ENCODE measurements around the gene DDX51.
"Not testable (repeated sequence)": the region's sequence is repeated elsewhere in the genome, so short reads cannot be mapped to it uniquely, and the experiment has no call there.

The DDX51 gene

DNA sequence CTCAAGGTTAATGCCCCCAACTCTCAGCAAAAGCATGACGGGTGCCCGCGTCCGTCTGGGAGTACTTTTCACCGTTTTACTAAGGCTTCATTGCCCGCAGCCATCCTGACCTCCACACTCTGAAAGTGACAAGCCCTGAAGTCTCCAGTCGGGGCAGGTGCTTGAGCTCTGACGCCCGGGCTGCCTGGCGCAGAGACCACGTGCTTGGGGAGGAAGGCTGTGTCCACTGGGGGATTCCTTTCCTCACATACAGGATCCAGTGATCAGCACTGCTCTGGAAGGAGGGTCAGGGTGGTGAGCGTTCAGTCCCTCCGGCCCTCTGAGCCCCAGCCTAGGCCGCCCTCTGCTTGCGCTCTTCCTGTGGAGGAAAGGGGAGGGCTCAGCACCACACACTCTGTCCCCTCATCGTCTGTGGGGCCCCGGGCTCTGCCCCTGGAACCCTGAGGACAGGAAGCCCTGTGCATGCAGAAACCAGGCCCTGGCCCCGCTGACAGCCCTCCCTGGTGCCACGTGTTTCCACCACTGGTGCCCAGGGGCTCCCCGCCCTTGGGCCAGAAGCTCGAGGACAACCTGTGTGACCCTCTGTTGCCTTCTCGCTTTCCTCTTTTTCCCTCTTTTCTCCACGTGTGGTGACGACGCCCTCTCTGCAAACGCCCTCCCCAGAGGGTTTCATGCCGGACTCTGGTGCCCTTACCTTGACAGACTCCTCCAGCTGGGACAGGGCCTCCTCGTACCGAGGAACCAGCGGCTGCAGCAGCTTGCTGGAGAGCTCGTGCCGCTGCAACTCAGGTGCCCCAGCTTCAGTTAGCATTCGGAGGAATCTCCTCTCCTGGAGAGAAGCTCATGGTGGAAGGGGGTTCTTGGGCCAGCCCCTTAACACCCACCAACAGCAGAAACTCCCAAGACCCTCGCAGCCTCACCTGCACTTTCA, 4.9 kb downstream of the DDX51 start:
- no peak for DNase-seq

DNA sequence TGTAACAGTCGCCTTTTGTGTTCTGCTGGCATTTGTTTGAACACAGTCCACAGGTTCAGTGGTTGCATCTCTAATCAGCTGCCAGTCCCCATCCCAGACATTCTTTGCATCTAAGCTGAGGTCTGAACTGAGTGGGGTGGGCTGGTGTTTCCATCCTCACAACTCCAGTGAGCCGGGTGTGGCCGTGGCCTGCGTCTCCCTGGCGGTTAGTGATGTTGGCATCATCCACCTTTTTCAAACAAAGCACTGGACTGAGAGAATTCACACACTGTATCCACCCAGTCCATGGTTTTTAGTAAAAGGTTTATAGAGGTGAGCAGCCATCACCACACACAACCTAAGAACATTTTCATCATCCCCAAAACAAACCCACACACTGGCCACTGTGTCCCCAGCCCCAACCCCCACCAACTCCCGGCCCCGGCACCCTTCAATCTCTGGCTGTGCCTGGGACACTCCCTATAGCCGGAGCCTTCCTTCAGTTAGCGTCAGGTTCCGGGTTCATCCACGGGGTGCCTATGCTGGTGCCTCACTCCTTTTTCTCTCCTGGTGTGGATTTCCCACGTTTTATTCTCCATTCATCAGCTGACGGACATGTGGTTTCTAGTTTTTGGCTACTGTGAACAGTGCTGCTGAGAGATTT, 6.5 kb downstream of the DDX51 start:
- DNase-seq, result no peak

DNA sequence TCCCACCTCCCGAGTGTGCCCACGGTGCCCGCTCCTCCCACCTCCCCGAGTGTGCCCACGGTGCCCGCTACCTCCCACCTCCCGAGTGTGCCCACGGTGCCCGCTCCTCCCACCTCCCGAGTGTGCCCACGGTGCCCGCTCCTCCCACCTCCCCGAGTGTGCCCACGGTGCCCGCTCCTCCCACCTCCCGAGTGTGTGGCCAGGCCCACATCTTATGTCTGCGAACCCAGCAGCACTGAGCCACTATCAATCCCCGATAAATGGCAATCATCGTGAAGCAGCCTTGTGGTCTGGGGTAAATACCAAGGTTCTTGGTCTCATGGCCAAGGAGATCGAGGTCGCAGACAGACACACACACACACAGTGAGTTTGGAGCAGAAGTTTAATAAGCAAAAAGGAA, 7.9 kb downstream of the DDX51 start:
- not testable (repeated sequence) for DNase-seq

DNA sequence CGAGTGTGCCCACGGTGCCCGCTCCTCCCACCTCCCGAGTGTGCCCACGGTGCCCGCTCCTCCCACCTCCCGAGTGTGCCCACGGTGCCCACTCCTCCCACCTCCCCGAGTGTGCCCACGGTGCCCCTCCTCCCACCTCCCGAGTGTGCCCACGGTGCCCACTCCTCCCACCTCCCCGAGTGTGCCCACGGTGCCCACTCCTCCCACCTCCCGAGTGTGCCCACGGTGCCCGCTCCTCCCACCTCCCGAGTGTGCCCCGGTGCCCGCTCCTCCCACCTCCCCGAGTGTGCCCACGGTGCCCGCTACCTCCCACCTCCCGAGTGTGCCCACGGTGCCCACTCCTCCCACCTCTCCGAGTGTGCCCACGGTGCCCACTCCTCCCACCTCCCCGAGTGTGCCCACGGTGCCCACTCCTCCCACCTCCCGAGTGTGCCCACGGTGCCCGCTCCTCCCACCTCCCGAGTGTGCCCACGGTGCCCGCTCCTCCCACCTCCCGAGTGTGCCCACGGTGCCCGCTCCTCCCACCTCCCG, 9.4 kb downstream of the DDX51 start:
- not testable (repeated sequence) for DNase-seq

DNA sequence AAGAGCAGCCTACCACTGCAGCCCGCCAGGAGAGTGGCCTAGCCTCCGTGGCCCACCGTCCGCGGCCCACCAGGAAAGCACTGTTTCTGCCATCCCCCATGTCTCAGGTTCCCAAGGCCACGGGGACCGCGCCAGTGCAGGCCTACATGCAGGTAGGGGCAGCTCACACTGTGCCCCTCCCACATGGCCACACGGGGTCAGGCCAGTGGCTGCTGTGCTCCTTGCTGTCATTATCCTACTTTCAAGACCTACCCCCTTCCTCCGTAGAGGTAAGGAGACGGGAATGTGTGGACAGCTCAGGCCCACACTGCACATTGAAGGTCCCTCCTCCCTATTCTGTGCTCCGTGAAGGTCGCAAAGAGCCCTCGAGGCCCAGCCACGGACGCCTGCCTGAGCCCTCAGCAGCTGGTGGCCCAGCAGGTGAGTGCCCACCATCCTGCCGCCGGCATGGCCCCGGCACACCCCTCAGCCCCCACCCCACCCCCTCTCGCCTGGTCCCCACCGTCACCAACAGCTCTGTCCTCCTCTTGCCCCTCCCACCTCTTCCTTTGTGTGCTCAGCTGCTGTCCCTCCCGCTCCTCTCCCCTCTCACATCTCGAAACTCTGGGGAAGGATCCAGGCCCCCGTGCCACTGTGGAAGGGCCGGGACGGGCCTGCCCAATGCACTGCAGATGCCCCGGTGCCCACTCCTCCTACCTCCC, 10.0 kb downstream of the DDX51 start:
- DNase-seq, result no peak

DNA sequence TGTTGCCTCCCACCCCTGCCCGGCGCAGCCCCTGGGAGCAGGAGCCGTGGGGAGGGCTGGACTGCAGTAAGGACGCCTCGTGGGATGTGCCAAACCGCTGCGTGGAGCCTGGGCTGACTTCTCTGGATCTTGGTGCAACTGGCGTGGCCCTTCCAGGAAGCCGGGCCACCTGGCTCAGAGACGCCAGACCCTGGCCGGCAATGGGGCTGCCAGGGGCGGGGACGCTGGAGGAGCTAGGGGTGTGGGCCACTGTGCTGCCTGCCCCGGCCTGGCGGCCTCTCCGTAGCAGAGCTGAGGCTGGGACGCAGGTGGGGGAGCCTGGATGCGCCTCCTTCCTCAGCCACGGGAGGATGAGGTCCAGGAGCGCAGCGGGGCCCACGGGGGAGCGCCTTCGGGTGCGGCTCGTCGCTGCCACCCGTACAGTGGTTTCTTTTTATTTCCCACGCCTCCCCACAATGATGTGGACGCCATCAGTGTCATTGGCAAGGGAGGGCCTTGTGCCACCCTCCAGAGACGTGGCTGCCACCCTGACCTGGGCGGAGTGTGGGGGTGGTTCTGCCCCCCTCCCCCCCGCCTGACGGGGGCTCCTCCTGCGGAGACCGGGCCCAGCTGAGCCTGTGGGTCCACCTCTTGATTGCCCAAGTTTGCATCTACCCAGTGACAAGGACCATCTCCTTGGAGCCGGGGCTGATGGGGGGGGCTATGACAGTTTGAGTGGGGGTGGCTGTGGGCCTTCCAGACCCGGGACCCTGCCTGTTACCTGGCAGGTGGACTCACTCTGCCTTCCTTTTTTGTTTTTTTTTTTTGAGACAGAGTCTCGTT, 11.3 kb downstream of the DDX51 start:
- DNase-seq, result no peak

DNA sequence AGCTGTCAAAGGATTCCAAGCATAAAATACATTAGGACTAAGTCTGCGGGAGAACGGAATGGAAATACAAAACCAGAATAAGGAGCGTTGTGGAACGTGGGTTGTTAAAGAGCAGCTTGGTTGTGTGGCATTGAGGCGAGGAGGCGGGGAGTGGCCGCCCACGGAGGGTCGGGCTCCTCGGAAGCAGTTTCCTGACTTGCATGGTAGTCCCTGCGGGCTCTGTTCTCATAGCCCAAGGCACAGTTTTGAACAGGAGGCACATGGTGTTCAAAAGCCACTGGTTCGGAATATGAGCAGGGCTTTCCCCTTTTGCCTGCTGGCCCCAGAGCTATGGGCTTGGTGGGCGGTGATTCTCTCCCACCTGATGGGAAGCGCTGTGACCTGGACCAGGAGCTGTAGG, 12.2 kb downstream of the DDX51 start:
- no peak for DNase-seq

DNA sequence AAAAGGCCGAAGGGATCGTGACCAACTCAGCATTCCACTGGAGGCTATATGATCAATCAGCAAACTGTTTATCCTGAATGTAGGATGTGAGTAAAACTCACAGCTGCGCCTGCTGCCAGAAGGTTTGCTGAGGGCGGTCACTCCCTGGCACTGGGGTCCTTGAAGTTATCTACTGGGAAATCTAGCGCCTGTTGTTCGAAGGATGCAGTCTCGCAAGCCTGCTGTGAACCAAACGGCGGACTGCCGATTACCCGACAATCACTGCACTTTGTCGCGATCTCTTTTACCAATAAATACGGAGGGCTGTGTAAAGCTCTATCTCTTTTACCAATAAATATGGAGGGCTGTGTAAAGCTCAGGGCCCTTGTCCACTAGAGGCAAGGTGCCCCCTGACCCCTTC, 12.9 kb downstream of the DDX51 start:
- no peak for DNase-seq

DNA sequence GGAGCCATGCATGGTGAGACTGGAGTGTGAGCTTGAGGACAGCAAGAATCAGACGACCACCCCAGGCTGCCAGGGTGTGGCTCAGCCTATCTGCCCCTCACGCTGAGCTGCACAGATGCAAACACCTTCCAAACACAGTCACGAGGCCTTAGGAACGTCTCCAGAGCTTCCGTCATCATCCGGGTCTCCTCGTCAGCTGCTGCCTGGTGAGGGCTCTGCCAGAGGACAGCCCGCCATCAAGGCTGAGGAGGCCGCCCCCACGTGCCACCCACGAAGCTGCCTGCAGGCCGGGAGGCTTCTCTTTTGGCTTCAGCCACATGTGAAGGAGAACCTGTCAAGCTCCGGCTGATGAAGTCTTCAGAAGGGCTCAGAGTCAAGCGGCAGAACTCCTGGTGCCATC, 13.4 kb downstream of the DDX51 start:
- DNase-seq, result no peak

DNA sequence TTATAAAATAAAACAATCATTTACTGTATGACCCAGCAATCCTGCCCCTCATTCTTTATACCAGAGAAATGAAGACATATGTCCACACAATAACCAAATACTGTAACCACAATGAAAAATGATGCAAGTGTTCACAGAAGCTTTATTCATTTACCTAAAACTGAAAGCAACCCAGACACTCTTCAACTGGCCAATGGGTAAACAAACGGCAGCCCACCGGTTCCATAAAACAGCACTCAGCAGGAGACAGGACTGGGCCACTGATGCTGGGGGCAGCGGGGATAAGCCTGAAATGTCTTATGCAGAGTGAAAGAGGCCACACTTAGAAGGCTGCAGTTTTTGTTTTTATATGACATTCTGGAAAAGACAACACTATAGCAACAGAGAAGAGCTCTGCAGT, 15.1 kb downstream of the DDX51 start:
- no peak for DNase-seq

DNA sequence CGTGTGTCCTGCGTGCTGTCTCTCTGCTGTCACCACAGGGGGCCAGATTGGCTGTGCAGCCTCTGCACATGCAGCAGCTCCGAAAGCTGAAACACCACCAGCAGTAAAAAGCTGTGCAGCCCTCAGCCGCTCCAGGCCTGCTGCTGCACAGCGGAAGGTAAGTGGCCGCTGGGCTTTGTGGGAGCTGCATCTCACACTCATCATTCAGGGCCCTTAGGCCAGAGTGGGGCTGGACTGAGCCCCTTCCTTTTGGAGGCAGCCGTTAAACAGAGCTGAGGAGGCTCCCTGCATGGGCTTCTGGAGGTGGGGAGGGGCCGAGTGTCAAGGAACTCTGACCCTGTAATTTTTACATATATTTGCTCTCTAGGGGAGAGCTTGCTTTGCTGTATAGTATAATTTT, 17.1 kb downstream of the DDX51 start:
- no peak for DNase-seq

DNA sequence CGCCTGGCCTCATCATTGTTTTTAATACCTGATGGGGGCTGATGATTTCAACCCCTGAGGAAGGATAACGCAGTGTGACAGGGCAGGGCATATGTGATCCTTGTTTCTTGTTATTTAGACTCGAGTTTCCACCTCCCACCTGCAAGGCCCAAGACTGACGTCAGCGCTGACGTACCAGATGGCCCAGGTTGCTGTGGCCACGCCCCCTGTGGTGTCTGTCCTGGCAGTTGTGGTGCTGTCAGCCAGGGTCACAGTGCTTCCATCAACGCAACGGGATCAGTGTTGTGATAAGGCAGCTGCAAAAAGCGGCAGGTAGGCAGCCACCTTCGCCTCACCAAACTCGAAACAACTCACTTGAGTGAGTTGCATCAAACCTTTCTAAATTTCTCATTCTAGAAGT, 18.4 kb downstream of the DDX51 start:
- DNase-seq, result no peak

DNA sequence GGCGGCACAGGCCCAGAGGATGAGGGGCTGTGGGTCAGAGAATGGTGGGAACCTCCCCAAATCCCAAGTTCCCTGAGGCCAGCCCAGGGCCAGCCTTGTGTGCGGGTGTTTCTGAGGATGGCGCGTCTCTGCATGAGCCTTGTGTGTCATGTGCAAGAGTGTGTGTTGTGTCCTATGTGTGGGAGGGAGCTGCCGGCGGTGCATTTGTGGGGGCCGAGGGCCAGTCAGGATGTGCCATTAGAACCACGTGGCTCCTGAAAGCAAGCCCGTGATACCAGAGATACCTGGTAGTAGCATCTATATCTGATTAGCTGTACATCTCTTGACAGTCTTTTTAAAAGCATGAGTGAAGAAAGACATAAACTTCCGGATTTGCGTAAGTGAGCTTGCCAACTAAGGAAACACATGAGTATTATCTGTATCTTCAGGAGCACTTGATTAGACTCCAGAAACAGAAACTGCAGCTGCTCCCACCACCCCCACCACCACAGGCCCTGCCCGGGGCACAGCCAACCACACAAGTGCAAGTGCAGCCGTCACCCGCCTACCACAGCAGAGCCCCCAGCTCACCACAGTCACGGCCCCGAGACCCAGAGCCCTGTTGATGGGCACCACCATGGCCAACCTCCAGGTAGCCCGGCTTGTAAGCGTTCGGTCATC, 19.2 kb downstream of the DDX51 start:
- no peak for DNase-seq

DNA sequence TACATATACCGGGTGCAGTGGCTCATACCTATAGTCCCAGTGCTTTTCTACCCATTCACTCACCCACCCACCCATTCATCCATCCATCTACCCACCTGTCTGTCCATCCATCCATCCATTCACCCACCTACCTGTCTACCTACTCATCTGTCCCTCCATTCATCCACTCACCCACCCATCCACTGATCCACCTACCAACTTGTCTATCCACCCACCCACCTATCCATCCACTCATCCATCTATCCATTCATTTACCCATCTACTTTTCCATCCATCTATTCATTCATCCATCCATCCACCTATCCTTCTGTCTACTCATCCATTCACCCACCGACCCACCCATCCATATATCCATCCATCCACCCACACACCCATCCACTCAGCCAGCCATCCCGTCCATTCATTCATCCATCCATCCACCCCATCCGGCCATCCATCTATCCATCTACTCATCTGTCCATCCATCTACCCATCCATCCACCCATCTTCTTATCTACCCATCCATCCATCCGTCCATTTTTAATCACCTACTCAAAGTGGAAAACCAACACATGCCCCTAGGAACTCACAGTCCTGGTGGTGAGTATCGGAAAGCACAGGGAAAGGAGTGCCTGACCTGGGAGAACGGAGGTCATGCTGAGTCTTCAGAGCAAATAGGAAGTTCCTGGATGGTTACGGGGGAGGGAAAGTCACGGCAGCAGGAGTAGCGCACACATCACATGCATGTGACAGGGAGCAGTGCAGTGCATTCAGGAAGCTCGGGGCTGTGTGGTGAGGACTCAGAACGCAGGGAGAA, 20.0 kb downstream of the DDX51 start:
- DNase-seq, result no peak

DNA sequence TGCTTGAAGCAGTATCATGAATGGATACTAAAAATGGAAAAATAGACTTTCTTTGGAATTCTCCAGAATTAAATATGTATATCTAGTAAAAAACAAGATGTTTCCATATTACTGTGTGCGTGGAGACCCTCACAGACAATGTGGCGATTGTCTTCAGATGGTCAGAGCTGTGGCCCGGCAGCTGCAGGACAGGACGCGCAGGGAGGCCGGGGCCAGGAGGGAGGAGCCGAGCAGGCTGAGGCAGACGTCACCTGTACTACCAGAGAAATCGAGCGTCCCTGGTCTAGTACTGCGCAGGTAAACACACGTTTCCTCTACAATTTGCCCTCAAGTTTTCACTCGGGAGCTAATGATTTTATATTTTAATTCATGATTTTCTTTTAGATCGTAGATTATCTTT, 22.8 kb downstream of the DDX51 start:
- DNase-seq, result no peak

DNA sequence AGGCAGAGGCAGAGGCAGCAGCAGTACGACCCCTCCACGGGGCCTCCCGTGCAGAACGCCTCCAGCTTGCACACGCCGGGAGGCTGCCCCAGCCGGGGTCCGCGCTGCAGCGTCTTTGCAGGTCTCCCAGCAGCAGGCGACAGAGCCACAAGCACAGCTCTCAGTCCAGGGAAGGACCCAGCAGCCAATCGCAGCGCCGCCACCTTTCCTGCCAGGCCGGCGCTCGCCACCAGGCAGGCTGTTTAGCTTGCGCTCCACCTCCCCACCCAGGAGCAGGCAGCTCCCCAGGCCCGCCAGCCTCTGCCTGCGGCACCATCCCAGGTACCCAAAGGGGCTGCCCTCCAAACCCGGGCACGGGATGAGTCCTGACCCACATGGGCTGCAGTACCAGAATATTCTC, 25.2 kb downstream of the DDX51 start:
- DNase-seq, result no peak

DNA sequence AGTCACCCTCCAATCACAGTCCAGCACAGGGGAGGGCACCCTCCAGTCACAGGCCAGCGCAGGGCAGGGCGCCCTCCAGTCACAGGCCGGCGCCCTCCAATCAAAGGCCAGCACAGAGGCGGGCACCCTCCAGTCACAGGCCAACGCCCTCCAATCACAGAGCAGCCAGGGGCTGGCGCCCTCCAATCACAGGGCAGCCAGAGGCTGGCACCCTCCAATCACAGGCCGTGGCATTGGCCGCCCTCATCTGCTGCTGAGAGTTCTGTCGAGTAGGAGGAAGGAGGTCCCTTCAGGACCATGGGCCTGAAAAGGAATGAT, 26.6 kb downstream of the DDX51 start:
- DNase-seq, result no peak

DNA sequence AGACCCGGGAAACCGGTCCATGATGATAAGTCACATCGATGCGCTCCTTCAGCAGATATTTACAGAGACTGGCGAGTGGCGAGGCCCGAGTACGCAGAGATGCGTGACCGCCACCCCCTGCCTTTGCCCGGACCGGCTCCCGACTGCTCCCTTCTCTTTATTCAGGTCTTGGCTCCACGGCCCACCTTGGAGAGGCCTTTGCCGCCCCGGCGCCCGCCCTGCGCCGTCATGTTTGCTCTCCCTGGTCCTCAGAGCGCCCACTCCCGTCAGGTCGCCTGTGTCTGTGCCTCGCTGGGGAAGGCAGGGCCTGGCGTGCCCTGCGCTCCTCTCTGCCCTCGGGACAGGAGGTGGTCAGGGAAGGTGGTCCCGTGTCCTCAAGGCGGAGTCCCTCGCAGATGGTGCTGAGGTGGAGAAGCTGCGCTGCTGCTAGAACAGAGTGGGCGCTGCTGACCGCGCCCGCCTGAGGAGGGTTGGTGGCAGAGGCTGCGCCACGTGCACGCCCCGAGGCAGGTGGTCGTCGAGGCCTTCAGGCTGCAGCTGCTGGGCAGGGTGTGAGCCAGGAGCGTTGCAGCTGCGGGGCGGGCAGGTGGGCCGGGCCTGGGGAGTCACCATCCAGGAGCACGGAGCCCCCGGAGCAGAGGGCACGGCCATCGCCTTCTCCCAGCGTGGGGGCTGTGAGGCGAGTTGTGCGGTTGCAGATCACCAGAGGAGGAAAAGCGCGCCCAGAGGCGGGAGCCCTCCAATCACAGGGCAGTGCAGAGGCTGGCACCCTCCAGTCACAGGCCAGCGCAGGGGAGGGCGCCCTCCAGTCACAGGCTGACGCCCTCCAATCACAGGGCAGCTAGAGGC, 27.2 kb downstream of the DDX51 start:
- DNase-seq, result no peak

DNA sequence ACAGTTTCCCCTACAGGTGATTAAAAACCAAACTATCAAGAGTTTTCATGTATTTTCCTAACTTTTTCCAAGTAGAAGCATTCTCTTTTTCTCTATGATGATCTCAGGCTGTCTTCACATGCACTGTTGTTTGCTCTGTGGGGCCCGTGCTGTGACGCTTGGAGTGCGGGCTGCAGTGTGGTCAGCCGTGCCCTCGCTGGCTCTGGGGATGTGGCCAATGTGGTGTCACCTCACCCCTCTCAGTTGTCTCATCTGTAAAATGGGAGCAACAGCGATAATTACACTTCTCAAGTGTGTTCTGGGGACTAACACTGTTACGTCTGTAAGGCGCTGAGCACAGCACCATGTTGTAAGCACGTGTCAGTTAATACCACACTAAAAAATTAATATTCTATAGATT, 28.6 kb downstream of the DDX51 start:
- no peak for DNase-seq

DNA sequence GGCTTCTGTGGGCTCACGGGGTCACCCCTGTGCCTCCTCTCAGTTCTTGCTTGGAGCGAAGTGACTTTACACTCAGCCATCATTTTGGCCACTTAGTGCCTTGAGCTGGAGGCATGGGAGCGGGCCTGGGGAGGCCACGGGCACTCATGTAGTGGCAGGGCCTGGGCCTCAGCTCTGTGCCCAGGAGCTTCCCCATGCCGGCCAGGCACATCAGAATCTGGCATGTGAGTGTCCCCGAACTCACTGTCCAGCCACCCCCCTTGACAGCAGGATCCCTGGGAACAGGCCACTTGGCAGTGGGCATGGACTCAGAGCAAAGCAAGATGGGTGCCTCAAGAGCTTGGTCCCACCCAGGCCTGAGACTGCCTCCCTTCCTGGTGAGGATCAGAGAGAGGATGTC, 29.5 kb downstream of the DDX51 start:
- DNase-seq, result no peak
